GM19452 (cell line): ENCODE results near the gene TAF10.

Experiments used
- ATAC-seq: cut with Tn5 transposase; IDR thresholded peaks from one replicate; pipeline ENCODE4 v1.9.1; 2021; ENCODE audit not compliant: unreplicated experiment

TAF10 gene

DNA sequence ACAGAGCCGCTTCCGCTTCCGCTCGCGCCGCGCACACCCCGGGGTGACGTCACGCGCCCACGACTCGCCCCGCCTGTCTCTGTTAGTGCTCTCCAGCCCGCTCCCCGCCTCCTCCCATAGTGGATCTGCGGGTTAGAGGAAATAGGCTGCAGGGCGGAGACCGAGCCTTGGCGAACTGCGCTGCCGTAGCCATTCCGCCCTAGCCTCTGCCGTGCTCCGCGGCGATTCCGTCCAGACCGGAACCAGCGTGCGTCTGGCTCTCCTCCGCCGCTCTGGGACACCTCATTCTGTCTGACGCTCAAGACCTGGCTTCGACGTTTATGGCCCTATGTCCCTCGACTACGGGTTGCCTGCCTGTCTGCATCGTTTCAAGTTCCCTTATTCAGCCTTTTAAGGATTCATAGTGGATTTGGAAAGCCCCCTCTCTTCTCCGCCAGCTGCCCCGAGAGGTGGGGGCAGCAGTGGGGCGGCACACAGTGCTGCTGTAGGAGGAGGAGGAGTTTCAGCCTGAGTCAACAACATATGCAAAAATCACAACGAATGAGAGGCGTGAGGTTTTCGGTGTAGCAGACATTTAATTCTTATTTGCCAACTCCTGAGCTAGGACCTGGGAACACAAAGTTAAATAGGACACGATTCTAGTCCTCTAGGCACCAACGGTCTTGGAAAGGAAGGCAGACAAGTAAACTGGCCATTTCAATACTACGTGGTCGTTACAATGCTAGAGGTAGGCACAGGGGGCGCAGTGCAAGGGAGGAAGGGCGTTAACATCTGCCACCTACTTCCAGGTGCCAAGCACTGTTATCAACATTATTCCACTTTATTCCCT lies at the start of gene TAF10:
TAF10 (minus strand) TSS at position 4 of the 829 bp plus-strand sequence. CDS start 27 bp downstream, outside the sequence.
- ATAC-seq = peak; percentile 91

DNA sequence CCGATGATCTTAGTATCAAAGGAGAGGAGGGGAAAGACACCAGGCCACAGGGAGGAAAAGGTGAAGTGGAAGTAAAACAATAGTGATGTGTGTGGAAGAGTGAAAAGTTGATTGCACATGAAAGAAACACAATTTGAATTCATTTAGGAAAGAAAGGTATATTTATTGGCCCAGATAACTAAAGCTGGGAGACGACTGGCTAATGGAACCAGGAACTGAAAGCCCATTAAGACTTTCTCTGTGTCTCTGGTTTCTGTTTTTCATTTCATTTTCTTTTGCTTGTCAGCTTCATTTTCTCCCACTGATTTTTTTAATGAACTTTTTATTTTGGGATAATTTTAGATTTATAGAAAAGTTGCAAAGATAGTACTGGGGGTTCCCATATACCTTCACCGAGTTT lies 48.7 kb upstream of the TAF10 start:
- no peak for ATAC-seq

DNA sequence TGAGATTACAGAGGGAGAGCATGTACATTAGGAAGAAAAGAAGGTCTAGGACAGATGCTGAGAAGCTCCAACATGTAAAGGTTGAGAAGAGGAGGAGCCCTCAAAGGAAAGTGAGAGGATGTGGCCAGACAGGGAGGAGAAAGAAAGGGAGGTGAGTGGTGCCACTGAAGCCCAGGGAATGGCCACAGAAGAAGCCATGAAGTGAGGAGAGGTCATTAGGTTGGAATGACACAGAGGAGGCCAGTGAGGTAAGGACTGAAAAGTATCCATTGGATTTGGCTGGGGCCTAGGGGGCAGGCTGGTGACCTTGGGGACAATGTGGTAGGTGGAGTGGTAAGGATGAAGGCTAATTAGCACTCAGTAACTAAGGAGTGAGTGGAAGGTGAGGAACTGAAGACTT lies 46.6 kb upstream of the TAF10 start:
- ATAC-seq = no peak

DNA sequence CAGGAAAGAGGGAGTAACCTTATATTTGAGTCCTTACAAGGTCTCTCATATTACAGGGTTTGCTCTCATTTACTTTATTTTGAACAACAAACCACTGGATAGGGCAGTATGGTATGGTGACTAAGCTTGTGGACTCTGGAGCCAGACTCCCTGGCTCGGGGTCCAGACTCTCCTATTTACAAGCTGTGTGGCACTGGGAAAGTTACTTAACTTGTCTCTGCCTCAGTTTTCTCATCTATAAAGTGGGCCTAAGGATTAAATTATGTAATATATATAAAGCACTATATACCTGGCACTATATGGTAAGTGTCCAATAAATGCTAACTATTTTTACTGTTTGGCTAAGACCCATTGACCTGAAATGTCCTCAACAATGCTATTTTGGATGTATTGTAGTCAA lies 45.3 kb upstream of the TAF10 start:
- ATAC-seq = no peak

DNA sequence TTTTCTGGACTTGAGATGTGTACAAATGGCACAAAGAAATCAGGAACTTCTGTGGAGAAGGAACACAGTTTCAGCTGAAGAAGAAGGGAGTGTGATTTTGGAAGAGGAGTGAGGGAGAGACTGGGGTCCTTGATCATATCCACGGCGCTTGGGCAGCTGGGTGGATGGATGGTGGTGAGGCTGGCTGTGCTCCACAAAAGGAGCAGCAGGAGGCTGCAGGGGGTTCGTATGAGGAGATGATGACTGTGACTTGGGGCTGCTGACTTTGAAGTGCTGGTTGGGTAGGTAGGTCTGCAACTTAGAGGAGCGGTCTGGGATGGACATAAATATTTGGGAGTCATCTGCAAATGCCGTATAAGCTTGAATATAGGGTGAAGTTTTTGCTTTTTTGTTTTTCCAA lies 44.9 kb upstream of the TAF10 start:
- ATAC-seq = no peak

DNA sequence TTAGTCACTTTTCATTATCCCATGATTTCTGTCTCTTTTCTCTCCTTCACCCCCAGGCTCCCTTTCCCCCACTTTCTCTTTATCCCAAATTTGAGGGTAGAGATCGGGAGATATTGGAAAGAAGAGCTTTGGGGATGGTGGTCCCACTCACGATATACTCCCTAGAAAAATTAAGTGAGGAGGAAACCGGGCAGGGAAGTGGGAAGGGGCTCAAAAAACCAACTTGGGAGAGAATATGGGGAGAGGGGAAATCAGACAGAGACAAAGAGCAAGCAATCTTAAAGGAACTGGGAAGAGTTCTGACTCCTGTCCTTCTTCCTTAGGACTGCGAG lies 44.5 kb upstream of the TAF10 start:
- ATAC-seq = no peak

DNA sequence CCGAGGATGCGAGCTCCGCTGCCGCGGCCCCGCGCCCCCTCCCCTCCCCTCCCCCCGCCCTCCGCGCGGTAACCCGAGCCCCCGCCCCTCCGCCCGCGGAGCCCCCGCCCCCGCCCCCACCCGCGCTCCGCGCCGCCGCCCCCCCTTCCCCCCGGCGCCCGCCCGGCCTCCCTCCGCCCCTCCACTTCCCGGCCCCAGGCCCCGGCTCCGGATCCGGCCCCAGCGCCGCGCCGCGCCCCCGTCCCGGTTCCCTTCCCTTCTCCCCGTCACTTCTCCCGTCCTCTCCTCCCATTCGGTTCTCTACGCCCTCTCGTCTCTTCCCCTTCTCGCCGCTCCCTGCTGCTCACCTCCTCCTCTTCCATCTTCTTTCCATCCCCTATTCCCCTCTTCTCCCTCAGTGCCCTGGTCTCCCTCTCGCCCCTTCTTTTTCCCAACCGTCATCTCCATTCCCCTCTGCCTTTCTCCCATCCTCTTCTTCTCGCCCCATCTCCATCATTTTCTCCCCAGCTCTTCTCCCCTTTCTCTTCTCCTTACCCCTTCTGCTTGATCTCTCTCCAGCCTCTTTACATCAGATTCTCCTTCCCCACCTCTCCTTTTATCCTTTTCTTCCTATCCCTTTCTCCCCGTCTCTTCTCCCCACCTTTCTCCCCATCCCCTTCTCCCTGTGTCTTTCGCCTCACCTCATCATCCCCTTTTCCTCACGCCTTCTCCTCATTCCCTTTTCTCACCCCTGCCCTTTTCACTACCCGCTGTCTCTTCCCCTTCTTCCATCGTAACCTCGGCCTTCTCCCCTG lies 44.0 kb upstream of the TAF10 start, which contains the start of gene DCHS1:
DCHS1 (minus strand) TSS at position 20 of the 794 bp plus-strand sequence. CDS start 14,196 bp downstream, outside the sequence.
- no peak for ATAC-seq

DNA sequence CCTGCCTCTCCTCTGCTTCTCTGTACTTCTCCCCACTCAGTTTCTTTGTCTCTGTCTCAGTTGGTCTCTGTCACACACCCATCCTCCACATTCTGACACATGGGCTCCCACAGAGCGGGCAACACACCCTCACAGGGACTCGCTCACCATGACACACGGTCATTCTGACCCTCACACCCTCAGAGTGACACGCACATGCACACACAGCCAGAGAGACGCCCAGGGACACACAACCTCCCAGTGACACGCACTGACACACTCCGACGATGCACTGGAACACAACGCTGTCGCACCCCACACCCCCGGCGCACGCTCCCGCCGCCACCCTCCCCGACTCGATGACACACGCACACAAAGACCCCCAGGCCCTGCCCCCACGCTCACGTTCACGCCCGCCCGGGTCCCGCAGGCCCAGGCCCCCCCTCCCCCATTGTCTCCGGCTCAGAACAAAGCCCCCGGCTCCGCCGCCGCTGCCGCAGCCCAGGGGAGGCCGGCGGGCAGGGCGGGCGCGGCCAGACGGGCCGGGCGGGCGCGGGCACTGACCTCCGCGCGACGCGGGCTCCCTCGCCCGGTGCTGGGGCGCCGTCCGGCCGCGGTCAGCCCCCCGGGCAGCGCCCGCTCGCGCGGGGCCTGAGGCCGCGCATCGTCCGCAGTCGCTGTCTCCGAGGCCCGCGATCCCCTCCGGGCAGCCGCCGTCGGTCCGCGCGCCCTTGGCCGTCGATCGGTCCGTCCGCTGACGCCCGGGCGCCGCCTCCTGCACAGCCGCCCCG lies 43.2 kb upstream of the TAF10 start:
- no peak for ATAC-seq

- ATAC-seq = no peak
These were observed 42.4 kb upstream of the TAF10 start for GRCh38 chr11:6654281-6655019.

DNA sequence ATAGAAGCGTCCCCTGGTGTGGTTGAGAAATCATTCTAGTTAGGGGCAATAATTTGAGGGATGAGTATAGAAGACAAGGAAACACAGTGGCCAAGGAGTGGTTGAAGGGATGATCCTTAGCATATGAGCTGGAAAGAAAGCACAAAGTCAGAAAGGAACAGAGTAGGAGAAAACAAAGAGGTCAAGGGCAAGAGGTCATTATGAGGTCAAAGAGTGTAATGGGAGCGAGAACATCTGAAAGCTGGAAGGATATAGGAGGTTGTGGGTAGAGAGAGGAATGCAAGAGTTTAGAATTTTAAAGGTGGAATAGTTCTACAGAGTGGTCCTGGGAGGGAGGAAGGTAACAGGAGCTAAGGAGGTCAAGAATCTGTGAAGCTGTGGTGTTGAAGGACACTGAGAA lies 41.6 kb upstream of the TAF10 start:
- ATAC-seq = no peak

DNA sequence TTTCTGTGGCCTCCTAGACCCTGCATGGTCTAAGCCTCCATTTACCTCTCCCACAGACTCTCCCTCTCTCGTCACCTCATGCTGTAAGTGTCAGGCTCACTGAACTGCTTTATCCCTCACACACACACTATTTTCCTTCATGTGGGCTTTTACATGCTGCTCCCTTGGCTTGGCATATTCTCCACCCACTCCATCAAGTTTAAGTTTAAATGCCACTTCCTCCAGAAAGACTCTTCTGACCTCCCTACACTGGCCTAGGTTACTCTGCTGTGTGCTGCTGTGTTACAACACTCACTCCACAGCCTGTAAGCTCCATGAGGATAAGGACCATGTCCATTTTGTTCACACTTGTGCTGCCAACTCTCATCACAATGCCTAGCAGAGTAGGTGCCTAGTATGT lies 41.1 kb upstream of the TAF10 start:
- ATAC-seq = no peak

DNA sequence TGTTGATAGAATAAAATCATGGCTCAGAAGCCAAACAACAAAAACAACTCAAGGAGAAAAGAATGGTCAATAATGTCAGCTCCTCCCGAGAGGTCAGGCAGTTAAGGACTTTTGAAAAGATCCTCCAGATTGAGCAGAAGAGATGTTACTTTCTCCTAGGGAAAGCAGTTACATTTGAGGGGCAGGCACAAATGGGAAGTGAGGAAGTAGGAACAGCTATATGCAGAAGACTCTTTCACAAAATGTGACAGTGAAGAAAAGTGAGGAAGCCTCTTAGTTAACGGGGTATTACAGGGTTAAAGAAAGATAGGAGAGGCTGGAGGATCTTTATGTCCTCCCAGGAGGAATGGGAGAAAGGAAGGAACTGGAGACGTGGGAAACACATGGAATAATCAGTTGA lies 40.2 kb upstream of the TAF10 start:
- ATAC-seq = no peak

- ATAC-seq = no peak
These were observed 39.0 kb upstream of the TAF10 start for GRCh38 chr11:6650980-6651379.

DNA sequence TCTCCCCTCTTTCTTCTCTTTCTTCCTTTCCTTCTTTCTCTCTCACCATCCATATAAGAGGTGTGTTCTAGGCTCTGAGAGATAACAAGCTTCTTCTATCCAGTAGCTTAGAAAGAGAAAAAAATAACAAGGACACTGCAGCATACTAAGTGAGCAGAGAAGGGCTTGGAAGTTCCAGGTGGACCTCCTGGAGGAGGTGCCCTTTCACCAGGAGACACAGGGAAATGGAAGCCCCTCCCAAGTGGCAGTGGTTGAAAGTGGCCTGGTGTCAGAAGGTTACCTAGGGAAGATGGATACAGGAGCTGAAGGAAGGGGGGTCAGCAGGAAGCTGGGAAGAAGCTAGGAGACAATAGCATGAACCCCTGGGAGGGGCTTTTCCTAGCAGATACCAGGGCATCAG lies 38.1 kb upstream of the TAF10 start:
- ATAC-seq = no peak

DNA sequence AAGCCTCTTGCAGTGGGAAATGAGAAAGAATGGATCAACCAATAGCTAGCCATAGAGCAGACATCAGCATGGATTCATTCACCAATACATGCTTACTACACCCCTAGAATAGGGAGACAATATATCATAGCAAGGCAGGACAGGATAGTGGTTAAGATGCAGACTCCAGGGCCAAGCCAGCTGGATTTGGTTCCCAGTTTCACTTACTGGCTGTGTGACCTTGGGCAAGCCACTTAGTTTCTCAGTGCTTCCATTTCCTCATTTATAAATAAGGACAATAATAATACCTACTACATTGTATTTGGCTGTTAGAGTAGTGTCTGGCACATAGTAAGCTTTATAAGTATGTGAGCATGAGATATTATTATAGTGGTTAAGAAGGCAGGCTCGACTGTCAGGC lies 36.5 kb upstream of the TAF10 start:
- no peak for ATAC-seq

- ATAC-seq = no peak
These were observed 35.8 kb upstream of the TAF10 start for GRCh38 chr11:6647836-6648235.

DNA sequence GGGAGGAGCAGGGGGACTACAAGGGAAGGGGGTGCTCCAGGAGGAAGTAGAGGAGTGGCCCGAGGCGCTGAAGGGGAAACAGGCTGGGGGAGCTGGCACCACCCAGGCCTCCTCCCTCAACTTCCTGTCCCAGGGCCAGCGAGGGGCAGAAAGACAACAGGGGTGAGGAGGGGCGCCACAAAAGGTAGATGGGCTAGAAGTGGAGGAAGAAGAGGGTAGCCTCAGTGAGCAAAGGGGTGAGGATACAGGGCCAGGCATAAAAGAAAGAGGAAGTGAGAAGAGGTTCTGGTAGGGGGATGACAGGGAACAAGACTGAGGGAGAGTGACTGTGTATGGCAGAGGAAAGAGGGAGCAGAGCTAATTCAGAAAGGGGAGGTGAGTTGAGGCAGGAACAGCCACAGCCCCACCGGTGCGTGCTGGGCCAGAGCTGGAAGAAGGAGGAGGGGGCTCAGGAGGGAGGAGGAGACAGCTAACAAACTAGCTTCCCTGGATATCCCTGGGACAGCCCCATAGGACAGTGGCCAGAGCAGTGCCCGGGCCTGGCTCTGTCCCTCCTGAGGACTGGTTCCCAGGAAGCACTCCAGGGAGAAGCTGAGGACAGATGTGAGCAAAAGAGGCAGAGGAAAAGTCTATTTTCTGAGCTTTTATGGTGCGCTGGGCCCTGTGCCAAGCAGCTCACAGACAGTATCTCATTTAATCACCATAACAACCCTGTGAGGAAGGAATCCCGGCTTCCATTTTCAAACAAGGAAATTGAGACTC lies 35.1 kb upstream of the TAF10 start:
- ATAC-seq = peak; percentile 92

DNA sequence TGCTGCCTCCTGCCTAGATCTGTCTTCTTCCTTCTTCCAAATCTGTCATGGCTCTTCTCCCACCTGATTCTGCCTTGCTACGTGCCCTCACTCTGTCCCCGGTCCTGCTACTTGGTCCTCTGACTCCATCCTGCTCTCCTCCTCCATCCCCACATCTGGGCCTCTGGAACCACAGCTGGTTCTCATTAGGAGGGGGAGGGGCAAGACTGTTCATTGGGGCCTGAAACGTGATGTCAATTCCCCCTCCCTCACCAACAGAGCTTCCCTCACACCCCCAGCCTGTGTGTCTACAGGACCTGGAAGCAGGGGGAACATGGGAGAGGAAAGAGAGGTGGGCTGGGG lies 34.5 kb upstream of the TAF10 start:
- no peak for ATAC-seq

DNA sequence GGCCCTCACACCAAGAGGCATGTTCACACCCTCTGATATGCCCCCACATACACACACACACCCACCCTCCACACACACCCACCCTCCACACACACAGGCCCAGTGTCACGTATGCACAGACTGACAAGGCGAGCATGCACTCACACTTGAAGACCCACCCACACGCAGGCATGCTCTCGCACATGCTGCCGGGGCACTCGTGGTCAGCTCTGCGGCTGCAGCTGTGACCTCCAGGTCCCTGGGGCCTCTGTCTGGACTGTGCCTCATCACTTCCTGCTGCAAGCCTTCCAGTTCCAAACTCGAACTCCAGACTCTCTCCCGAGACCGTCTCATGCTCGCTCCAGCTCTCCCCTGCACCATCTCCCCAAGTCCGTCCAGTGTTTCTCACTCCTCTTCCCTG lies 34.1 kb upstream of the TAF10 start:
- peak; percentile 40 for ATAC-seq

GRCh38 chr11:6642957-6643356 lies 30.9 kb upstream of the TAF10 start:
- ATAC-seq = no peak
